BE2C (cell line): ENCODE measurements around the gene FXYD6.

ENCODE experiments used
- DNase-seq: peaks from one replicate; pipeline ENCODE4 v3.0.0-alpha.2; 2020
- H3K27me3 ChIP-seq: fragments of 250-450 bp; sonication (Bioruptor Pico); 2 replicates; pipeline ENCODE4 v1.5.1; 2020; ENCODE audit warnings: mild to moderate bottlenecking
- H3K36me3 ChIP-seq: fragments of 250-450 bp; sonication (Bioruptor Pico); 2 replicates; pipeline ENCODE4 v1.5.1; 2020; ENCODE audit warnings: mild to moderate bottlenecking
- H3K4me1 ChIP-seq: fragments of 250-450 bp; sonication (Bioruptor Pico); 2 replicates; pipeline ENCODE4 v1.5.1; 2020
- H3K4me3 ChIP-seq: 2 replicates; pipeline ENCODE4 v1.5.1; 2011; ENCODE audit warnings: low read depth, low read length
- H3K9me3 ChIP-seq: fragments of 250-450 bp; sonication (Bioruptor Pico); 2 replicates; pipeline ENCODE4 v1.5.1; 2020
- CTCF ChIP-seq: IDR thresholded peaks from 2 replicates; pipeline ENCODE4 v1.5.1; 2012; ENCODE audit warnings: mild to moderate bottlenecking, low read depth, low read length

The FXYD6 gene

DNA sequence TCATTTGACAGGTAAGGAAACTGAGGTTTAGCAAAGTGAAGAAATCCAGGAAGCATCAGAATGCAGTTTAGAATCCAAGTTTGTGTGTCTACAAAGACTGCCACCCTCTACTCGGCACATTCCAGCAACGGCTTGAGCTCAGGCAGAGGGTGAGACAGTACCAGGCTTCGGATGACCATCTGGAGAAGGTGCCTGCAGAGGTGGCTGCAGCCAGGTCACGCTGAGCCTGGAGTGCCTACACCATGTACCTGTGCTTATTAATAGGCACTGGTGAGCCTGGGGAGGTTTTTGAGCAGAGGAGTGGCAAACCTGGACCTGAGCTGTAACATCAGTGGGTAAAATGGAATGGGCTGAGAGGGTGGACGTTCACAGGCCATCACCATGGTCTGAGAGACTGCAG lies 4.7 kb downstream of the FXYD6 start:
- Histone ChIP-seq H3K9me3 (no peaks in the 10 kb centered on the region), H3K27me3 (no peaks in the 10 kb centered on the region), H3K4me1 (peaks cover 51% of the 10 kb centered on the region), H3K4me3 (no peak overlapping the region), H3K36me3 (peaks cover 7% of the 10 kb centered on the region; the same call in 1 of the 2 replicates)
- DNase-seq = no peak
- no peak for TF ChIP-seq CTCF

- DNase-seq = no peak
- H3K36me3 ChIP-seq = peaks cover 7% of the 10 kb centered on the region
- TF ChIP-seq CTCF = no peak
- H3K27me3 ChIP-seq = no peaks in the 10 kb centered on the region
- no peaks in the 10 kb centered on the region for H3K9me3 ChIP-seq
- no peak overlapping the region for H3K4me3 ChIP-seq
- H3K4me1 ChIP-seq = peaks cover 51% of the 10 kb centered on the region
Measured at GRCh38 chr11:117871160-117871559, 5.3 kb downstream of the FXYD6 start.

DNA sequence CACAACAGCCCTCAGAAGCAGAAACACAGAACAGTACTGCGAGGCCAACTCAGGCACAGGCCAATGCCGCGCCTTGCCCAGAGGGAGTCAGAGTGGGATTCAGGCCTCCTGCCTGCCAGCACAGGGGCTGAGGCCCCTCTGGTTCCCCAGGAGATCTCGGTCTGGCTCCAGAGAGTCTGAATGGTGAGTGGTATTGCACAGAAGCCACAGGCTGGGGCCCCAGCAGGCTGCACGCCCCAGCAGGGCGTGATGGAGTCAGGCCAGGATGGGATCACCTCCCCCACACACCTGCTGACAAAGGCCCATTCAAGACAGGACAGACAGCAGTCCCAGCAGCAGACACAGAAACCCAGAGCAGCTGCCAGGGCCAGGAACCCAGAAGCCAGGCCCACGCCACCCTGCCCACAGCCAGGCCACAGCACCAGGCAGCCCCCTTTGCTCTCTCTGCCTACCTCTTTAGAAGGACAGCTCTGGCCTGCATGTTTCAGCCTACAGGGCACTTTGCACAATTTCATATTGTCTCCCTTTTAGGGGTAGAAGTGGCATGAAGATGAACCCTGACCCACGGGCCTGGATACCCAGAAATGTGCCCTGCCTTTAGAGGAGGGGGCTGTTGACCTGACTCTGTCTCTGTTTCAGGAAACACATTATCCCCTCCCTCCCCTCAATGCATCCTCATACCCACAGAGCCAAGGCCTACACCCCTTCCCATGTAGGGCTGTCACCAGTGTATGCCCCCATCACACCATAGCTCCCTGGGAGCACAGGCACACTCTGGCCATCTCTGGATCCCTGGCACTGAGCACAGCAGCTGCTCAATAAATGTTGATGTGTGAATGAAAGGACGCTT lies 6.1 kb downstream of the FXYD6 start:
- no peak for TF ChIP-seq CTCF
- H3K36me3 ChIP-seq = peaks cover 14% of the 10 kb centered on the region
- H3K9me3 ChIP-seq = no peaks in the 10 kb centered on the region
- H3K4me3 ChIP-seq = no peak overlapping the region; the same call in 1 of the 2 replicates
- peak; percentile 92 for DNase-seq
- peaks cover 51% of the 10 kb centered on the region for H3K4me1 ChIP-seq
- H3K27me3 ChIP-seq = no peaks in the 10 kb centered on the region

GRCh38 chr11:117869604-117870003 lies 6.9 kb downstream of the FXYD6 start:
- Histone ChIP-seq H3K27me3 (no peaks in the 10 kb centered on the region), H3K36me3 (peaks cover 19% of the 10 kb centered on the region), H3K9me3 (no peaks in the 10 kb centered on the region), H3K4me1 (peaks cover 45% of the 10 kb centered on the region), H3K4me3 (no peak overlapping the region)
- no peak for TF ChIP-seq CTCF
- DNase-seq = no peak

DNA sequence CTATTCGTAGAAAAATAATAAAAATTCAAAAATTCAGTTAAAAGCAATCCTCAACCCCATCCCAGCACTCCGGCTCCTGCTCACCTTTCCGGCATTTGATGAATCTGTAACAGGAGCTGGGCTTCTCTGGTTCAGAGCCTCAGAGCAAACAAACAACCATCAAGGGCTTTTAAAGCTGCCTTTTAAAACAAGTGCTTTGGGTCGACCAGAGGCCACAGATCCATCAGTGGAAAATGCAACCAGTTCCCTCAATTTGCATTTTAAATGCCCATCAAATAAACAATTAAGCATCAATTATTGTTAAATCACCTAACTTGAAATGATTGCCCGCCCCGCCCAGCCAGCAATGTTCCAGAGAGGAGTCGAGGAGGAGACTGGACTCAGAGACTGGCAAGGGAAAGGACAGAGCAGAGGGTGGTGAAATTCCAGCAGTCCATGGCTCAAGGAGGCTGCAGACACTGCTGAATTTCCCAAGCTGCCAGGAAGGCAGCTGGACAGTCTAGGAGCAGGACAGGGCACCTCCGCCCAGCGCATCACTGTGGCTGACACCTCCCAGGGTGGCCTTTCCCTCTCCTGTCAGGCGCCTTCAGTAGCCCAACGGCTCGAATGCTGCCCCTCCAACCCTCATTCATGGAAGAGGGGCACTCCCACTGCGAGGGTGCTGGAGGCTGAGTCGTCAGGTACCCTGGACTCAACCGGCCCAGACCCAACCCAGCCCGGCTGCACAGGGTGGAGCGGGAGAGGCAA lies 7.5 kb downstream of the FXYD6 start:
- Histone ChIP-seq H3K4me1 (peaks cover 40% of the 10 kb centered on the region), H3K4me3 (no peak overlapping the region), H3K9me3 (no peaks in the 10 kb centered on the region), H3K27me3 (no peaks in the 10 kb centered on the region), H3K36me3 (peaks cover 19% of the 10 kb centered on the region)
- DNase-seq = no peak
- TF ChIP-seq CTCF = no peak

GRCh38 chr11:117868088-117868487 lies 8.4 kb downstream of the FXYD6 start:
- peaks cover 19% of the 10 kb centered on the region for H3K36me3 ChIP-seq
- TF ChIP-seq CTCF = no peak
- no peak for DNase-seq

More at GRCh38 chr11:117868088-117868487, 8.4 kb downstream of the FXYD6 start:
- no peak overlapping the region for H3K4me3 ChIP-seq
- no peaks in the 10 kb centered on the region for H3K9me3 ChIP-seq
- H3K27me3 ChIP-seq = no peaks in the 10 kb centered on the region
- H3K4me1 ChIP-seq = peaks cover 36% of the 10 kb centered on the region
